ENCODE results near the gene ZNF107.

- TF ChIP-seq CTCF (IDR thresholded peaks at IDR 0.05) (no peak), EP300 (IDR thresholded peaks at IDR 0.05) (no peak), POLR2A (IDR thresholded peaks at IDR 0.05) (no peak)
These were observed 23.9 kb upstream of the ZNF107 start for GRCh38 chr7:64642046-64642445.

All from gastroesophageal sphincter (tissue), 3 donors.